NCI-H1048 (cell line): ENCODE data around the gene TMEM272.

ENCODE experiments used
- DNase-seq: peaks from one replicate; lab custom pipeline; 2025; lab: John Stamatoyannopoulos, UW

TMEM272 gene

GRCh38 chr13:51780099-51780498 is 64.9 kb downstream of the TMEM272 start:
- DNase-seq, result no peak

- DNase-seq, result no peak
These were observed 66.6 kb downstream of the TMEM272 start for GRCh38 chr13:51778392-51778791.

- no peak for DNase-seq
These were observed 67.1 kb downstream of the TMEM272 start for GRCh38 chr13:51777921-51778320.

- DNase-seq, result no peak
These were observed 68.8 kb downstream of the TMEM272 start for GRCh38 chr13:51776179-51776578.

GRCh38 chr13:51773515-51773914 is 71.5 kb downstream of the TMEM272 start:
- DNase-seq, result no peak

GRCh38 chr13:51772781-51773180 is 72.2 kb downstream of the TMEM272 start:
- no peak for DNase-seq

- no peak for DNase-seq
These were observed 72.9 kb downstream of the TMEM272 start for GRCh38 chr13:51772105-51772455.

GRCh38 chr13:51771418-51772104 is 73.4 kb downstream of the TMEM272 start:
- no peak for DNase-seq

- no peak for DNase-seq
These were observed 74.1 kb downstream of the TMEM272 start for GRCh38 chr13:51770681-51771417.

GRCh38 chr13:51770160-51770559 is 74.8 kb downstream of the TMEM272 start:
- no peak for DNase-seq

GRCh38 chr13:51769455-51770127 is 75.4 kb downstream of the TMEM272 start:
- no peak for DNase-seq

- no peak for DNase-seq
These were observed 76.0 kb downstream of the TMEM272 start for GRCh38 chr13:51768976-51769375.

GRCh38 chr13:51768378-51768921 is 76.5 kb downstream of the TMEM272 start:
- no peak for DNase-seq

GRCh38 chr13:51767100-51767499 is 77.9 kb downstream of the TMEM272 start:
- no peak for DNase-seq

- no peak for DNase-seq
These were observed 79.8 kb downstream of the TMEM272 start for GRCh38 chr13:51765142-51765515.

GRCh38 chr13:51764184-51765141 is 80.5 kb downstream of the TMEM272 start:
- DNase-seq, result no peak

- no peak for DNase-seq
These were observed 81.5 kb downstream of the TMEM272 start for GRCh38 chr13:51763486-51763885.
